GM19397 (cell line): ENCODE results near the gene MLPH.

Source experiments
- ATAC-seq: cut with Tn5 transposase; IDR thresholded peaks from one replicate; pipeline ENCODE4 v1.9.1; 2021; ENCODE audit warnings: mild to moderate bottlenecking, moderate library complexity; ENCODE audit not compliant: unreplicated experiment

MLPH gene

GRCh38 chr2:237564526-237565131 is 77.6 kb downstream of the MLPH start:
- ATAC-seq = no peak

- no peak for ATAC-seq
Measured at GRCh38 chr2:237565974-237566373, 78.9 kb downstream of the MLPH start.

- no peak for ATAC-seq
Measured at GRCh38 chr2:237566401-237567235, 79.6 kb downstream of the MLPH start, which contains the start of gene PRLH. Gene PRLH (plus strand): TSS chr2:237566574. CDS start chr2:237566574, 0 bp downstream.

GRCh38 chr2:237567276-237568029 is 80.4 kb downstream of the MLPH start:
- ATAC-seq = no peak

- no peak for ATAC-seq
Measured at GRCh38 chr2:237568121-237568660, 81.1 kb downstream of the MLPH start.

- ATAC-seq = no peak
Measured at GRCh38 chr2:237569041-237569440, 82.0 kb downstream of the MLPH start.

GRCh38 chr2:237569896-237570295 is 82.8 kb downstream of the MLPH start:
- ATAC-seq = no peak

GRCh38 chr2:237570776-237571335 is 83.8 kb downstream of the MLPH start:
- no peak for ATAC-seq

GRCh38 chr2:237571551-237571950 is 84.5 kb downstream of the MLPH start:
- ATAC-seq = no peak

GRCh38 chr2:237572021-237572741 is 85.1 kb downstream of the MLPH start:
- no peak for ATAC-seq

- no peak for ATAC-seq
Measured at GRCh38 chr2:237572742-237573101, 85.7 kb downstream of the MLPH start.

- ATAC-seq = no peak
Measured at GRCh38 chr2:237573721-237574415, 86.8 kb downstream of the MLPH start.

GRCh38 chr2:237574467-237574866 is 87.4 kb downstream of the MLPH start:
- ATAC-seq = no peak

GRCh38 chr2:237574894-237575868 is 88.1 kb downstream of the MLPH start:
- ATAC-seq = no peak

GRCh38 chr2:237575869-237576862 is 89.1 kb downstream of the MLPH start:
- ATAC-seq = no peak

GRCh38 chr2:237576974-237577373 is 89.9 kb downstream of the MLPH start:
- ATAC-seq = no peak

GRCh38 chr2:237577458-237577857 is 90.4 kb downstream of the MLPH start:
- ATAC-seq = no peak
